ENCODE data around the gene HECA. TPM values are rescaled to one million over a fixed set of nuclear protein-coding genes. Genes with fewer than 3 reads are reported as not detected.

Gene HECA
- polyA plus RNA-seq, 3 donors = 2.1 to 28.7 (median 3.3) TPM

DNA sequence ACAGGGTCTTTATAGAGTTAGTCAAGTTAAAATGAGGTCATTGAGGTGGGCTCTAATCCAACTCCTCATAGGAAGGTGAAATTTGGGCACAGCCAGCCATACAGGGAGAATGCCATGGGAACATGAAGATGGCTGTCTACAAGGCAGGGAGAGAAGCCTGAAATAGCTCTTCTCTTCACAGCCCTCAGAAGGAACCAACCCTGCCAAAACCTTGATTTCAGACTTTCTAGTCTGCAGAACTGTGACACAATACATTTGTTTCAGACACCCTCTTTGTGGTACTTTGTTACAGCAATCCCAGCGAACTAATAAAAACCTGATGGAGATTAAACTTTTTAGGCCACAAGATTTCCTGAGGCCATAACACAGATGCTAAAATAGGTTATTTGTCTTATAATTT is 43.1 kb upstream of the HECA start:
- Histone ChIP-seq H4K20me1 (ENCODE audit: insufficient read depth, low read length) (no peaks in the 10 kb centered on the region), H3K4me1 (ENCODE audit: control insufficient read depth in 1 of 2, insufficient read depth in 2 of 2, low read length in 2 of 2) (no peaks in the 10 kb centered on the region), H3K9ac (ENCODE audit: insufficient read depth, low read length, poor library complexity, severe bottlenecking) (no peak overlapping the region), H3K36me3 (replicated peaks in 1 of 2; ENCODE audit: control insufficient read depth in 1 of 2, insufficient read depth in 2 of 2, low read length in 2 of 2) (no peaks in the 10 kb centered on the region), H3K79me2 (ENCODE audit: insufficient read depth, low read length) (no peaks in the 10 kb centered on the region), H3K27me3 (ENCODE audit: control insufficient read depth in 2 of 2, insufficient read depth in 2 of 2, low read length in 2 of 2) (no peaks in the 10 kb centered on the region), H3K4me2 (replicated peaks; ENCODE audit: extremely low read depth, low read length, poor library complexity, severe bottlenecking) (no peak overlapping the region), H3K27ac (ENCODE audit: low read depth in 1 of 2, low read length in 2 of 2) (no peak overlapping the region), H3K4me3 (replicated peaks in 1 of 3; ENCODE audit: low read depth in 2 of 3, low read length in 3 of 3) (no peak overlapping the region), H3K9me3 (replicated peaks in 1 of 2; ENCODE audit: control insufficient read depth in 1 of 2, insufficient read depth in 1 of 2, low read length in 2 of 2) (peaks cover 0 to 12% of the 10 kb centered on the region in 2 donors), H2AFZ (ENCODE audit: insufficient read depth, low read depth, low read length, poor library complexity, severe bottlenecking) (no peak overlapping the region)
- Mint-ChIP-seq H3K4me1 (no peaks in the 10 kb centered on the region), H3K36me3 (no peaks in the 10 kb centered on the region), H3K27ac (no peak overlapping the region), H3K9me3 (peaks cover 2 to 12% (median 7%) of the 10 kb centered on the region in 7 donors), H3K27me3 (ENCODE audit: low read depth in 3 of 3) (peaks cover 0 to 3% (median 3%) of the 10 kb centered on the region in 3 donors), H3K4me3 (no peak overlapping the region)
- no CpG with 5 or more reads among the region's 1 CpG for WGBS (ENCODE audit: insufficient coverage)
- DNase-seq = no peak
- intact Hi-C loops (cut with micrococcal nuclease) = no loop called here
- TF ChIP-seq, protein P1, sequence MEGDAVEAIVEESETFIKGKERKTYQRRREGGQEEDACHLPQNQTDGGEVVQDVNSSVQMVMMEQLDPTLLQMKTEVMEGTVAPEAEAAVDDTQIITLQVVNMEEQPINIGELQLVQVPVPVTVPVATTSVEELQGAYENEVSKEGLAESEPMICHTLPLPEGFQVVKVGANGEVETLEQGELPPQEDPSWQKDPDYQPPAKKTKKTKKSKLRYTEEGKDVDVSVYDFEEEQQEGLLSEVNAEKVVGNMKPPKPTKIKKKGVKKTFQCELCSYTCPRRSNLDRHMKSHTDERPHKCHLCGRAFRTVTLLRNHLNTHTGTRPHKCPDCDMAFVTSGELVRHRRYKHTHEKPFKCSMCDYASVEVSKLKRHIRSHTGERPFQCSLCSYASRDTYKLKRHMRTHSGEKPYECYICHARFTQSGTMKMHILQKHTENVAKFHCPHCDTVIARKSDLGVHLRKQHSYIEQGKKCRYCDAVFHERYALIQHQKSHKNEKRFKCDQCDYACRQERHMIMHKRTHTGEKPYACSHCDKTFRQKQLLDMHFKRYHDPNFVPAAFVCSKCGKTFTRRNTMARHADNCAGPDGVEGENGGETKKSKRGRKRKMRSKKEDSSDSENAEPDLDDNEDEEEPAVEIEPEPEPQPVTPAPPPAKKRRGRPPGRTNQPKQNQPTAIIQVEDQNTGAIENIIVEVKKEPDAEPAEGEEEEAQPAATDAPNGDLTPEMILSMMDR (IDR thresholded peaks at IDR 0.05) = no peak

DNA sequence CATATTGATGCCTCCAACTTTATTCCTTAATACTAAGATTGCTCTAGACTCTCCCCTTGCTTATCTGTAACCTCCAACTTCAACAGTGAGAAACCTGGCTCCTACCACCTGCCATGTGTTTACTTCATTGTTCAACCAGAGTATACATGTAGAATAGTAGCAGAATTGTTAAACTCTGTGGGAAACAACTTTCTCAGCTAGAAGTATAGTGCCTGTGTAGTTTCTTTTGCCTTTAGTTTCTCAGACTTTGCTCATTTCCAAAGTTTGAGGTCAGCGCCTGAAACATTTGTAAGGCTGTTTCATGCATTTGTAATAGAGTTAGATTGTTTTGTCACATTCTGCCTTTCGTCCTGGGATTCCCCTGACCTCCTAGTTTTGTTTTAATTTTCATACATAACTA is 34.9 kb upstream of the HECA start:
- DNase-seq = no peak
- Mint-ChIP-seq H3K27me3 (ENCODE audit: low read depth in 3 of 3) (peaks cover 0 to 2% (median 2%) of the 10 kb centered on the region in 3 donors), H3K36me3 (no peaks in the 10 kb centered on the region), H3K4me1 (no peaks in the 10 kb centered on the region), H3K9me3 (peaks cover 0 to 6% (median 1%) of the 10 kb centered on the region in 7 donors), H3K27ac (no peak overlapping the region), H3K4me3 (no peak overlapping the region)
- Histone ChIP-seq H3K4me3 (replicated peaks in 1 of 3; ENCODE audit: low read depth in 2 of 3, low read length in 3 of 3) (no peak overlapping the region), H3K36me3 (replicated peaks in 1 of 2; ENCODE audit: control insufficient read depth in 1 of 2, insufficient read depth in 2 of 2, low read length in 2 of 2) (no peaks in the 10 kb centered on the region), H3K9ac (ENCODE audit: insufficient read depth, low read length, poor library complexity, severe bottlenecking) (no peak overlapping the region), H4K20me1 (ENCODE audit: insufficient read depth, low read length) (no peaks in the 10 kb centered on the region), H3K27me3 (ENCODE audit: control insufficient read depth in 2 of 2, insufficient read depth in 2 of 2, low read length in 2 of 2) (no peaks in the 10 kb centered on the region), H3K4me1 (ENCODE audit: control insufficient read depth in 1 of 2, insufficient read depth in 2 of 2, low read length in 2 of 2) (no peaks in the 10 kb centered on the region), H3K9me3 (replicated peaks in 1 of 2; ENCODE audit: control insufficient read depth in 1 of 2, insufficient read depth in 1 of 2, low read length in 2 of 2) (no peaks in the 10 kb centered on the region), H2AFZ (ENCODE audit: insufficient read depth, low read depth, low read length, poor library complexity, severe bottlenecking) (no peak overlapping the region), H3K79me2 (ENCODE audit: insufficient read depth, low read length) (no peaks in the 10 kb centered on the region), H3K27ac (ENCODE audit: low read depth in 1 of 2, low read length in 2 of 2) (no peak overlapping the region), H3K4me2 (replicated peaks; ENCODE audit: extremely low read depth, low read length, poor library complexity, severe bottlenecking) (no peak overlapping the region)
- intact Hi-C loops (cut with micrococcal nuclease) = loop anchor here in 1 of 2 donors (10.0 kb wide), 1 partner anchor 1185 kb away; no protein-coding TSS in a partner anchor
- WGBS (ENCODE audit: insufficient coverage) = no CpG with 5 or more reads among the region's 2 CpGs
- TF ChIP-seq, protein P1 (IDR thresholded peaks at IDR 0.05) = no peak
